A673 (cell line): ENCODE measurements around the gene LRP8. TPM values are rescaled to one million over a fixed set of nuclear protein-coding genes. Genes with fewer than 3 reads are reported as not detected.
A peak's percentile ranks its signal among the peaks of the same experiment; 100 is the strongest.

Source experiments
- BruUV-seq: library from RNA; stranded (reverse); fragments of 400-500 nt; replicated peaks from 2 replicates; lab custom pipeline; 2021; lab: Mats Ljungman, UMichigan
- CTCF ChIA-PET: fragments of 300-600 bp; sonication (Branson Sonifier 250); formaldehyde crosslinking; loops from one replicate; lab custom pipeline; 2022; ENCODE audit warnings: antibody characterized with exemption; lab: Charles Lee
- POLR2A ChIA-PET: fragments of 300-600 bp; sonication (Branson Sonifier 250); formaldehyde crosslinking; loops from one replicate; lab custom pipeline; 2022; ENCODE audit warnings: antibody characterized with exemption; ENCODE audit not compliant: low non-redundant PET; lab: Charles Lee
- DNase-seq: peaks from one replicate; pipeline ENCODE4 v3.0.0-alpha.2; 2015; ENCODE audit warnings: low spot score
- H3K27ac ChIP-seq: fragments of 200-600 bp; sonication (generic); 2 replicates; pipeline ENCODE4 v1.5.1; 2016; ENCODE audit warnings: mixed run types, low read depth, mild to moderate bottlenecking, mixed read lengths, antibody characterized with exemption, low read length; ENCODE audit not compliant: poor library complexity, severe bottlenecking
- H3K27me3 ChIP-seq: fragments of 200-600 bp; sonication (generic); replicated peaks from 2 replicates; pipeline ENCODE4 v1.6.1; 2017; ENCODE audit warnings: mixed run types, low read depth, mild to moderate bottlenecking, mixed read lengths, antibody characterized with exemption, low read length; ENCODE audit not compliant: insufficient read depth, poor library complexity
- H3K36me3 ChIP-seq: fragments of 200-600 bp; sonication (generic); 2 replicates; pipeline ENCODE4 v1.6.1; 2016; ENCODE audit warnings: mixed run types, mild to moderate bottlenecking, mixed read lengths, antibody characterized with exemption, low read length; ENCODE audit not compliant: insufficient read depth, poor library complexity, severe bottlenecking
- H3K4me1 ChIP-seq: fragments of 200-600 bp; sonication (generic); 2 replicates; pipeline ENCODE4 v1.6.1; 2017; ENCODE audit warnings: mixed run types, mild to moderate bottlenecking, mixed read lengths, antibody characterized with exemption, low read length; ENCODE audit not compliant: insufficient read depth, poor library complexity, severe bottlenecking
- H3K4me3 ChIP-seq: fragments of 200-600 bp; sonication (generic); 2 replicates; pipeline ENCODE4 v1.5.1; 2016; ENCODE audit warnings: low read depth, mixed run types, mild to moderate bottlenecking, mixed read lengths, low read length; ENCODE audit not compliant: poor library complexity, severe bottlenecking
- H3K9me3 ChIP-seq: fragments of 200-600 bp; sonication (generic); 2 replicates; pipeline ENCODE4 v1.6.1; 2016; ENCODE audit warnings: mixed run types, low read depth, mild to moderate bottlenecking, mixed read lengths, antibody characterized with exemption, low read length; ENCODE audit not compliant: poor library complexity, severe bottlenecking
- CTCF ChIP-seq: fragments of 300-800, 200-600 bp; sonication (generic); conservative IDR thresholded peaks from 2 replicates; pipeline ENCODE4 v1.5.1; 2017; ENCODE audit warnings: low read depth, mild to moderate bottlenecking, antibody characterized with exemption, low read length, moderate library complexity, mixed read lengths
- EZH2 ChIP-seq: fragments of 200-600 bp; sonication (generic); IDR thresholded peaks from 2 replicates; pipeline ENCODE4 v1.6.1; 2017; ENCODE audit warnings: borderline replicate concordance, low read depth, mild to moderate bottlenecking, mixed read lengths, antibody characterized with exemption, low read length; ENCODE audit not compliant: poor library complexity, severe bottlenecking
- intact Hi-C: fragments of 100-400 bp; cut with micrococcal nuclease; formaldehyde crosslinking; loops from one replicate; pipeline ENCODE4 v1.10.0; 2022; ENCODE audit not compliant: unreplicated experiment
- total RNA-seq: library from RNA; stranded (reverse); gene quantifications from 2 replicates; pipeline ENCODE4 v1.2.3, GENCODE V29; 2021

LRP8 gene
- total RNA-seq, 1 experiment from 2014 or later, result 24.7 TPM

GRCh38 chr1:53327182-53327913, 522 bp downstream of the LRP8 start:
- DNase-seq, result peak; percentile 48
- POLR2A ChIA-PET, result no interaction called here
- peak overlapping the region; percentile 80 for H3K4me3 ChIP-seq
- H3K9me3 ChIP-seq, result no peaks in the 10 kb centered on the region
- peaks cover 9% of the 10 kb centered on the region for H3K4me1 ChIP-seq
- no peaks in the 10 kb centered on the region for H3K36me3 ChIP-seq
- intact Hi-C loops, result no loop called here
- BruUV-seq, result no TSS peak
- CTCF ChIA-PET, result no interaction called here
- no peaks in the 10 kb centered on the region for H3K27me3 ChIP-seq
- H3K27ac ChIP-seq, result peak overlapping the region; percentile 84
- TF ChIP-seq EZH2 (no peak), CTCF (no peak)

GRCh38 chr1:53326598-53327181, 1.2 kb downstream of the LRP8 start:
- DNase-seq, result peak; percentile 30
- POLR2A ChIA-PET, result no interaction called here
- peak overlapping the region; percentile 80 for H3K4me3 ChIP-seq
- no TSS peak for BruUV-seq
- H3K27ac ChIP-seq, result peak overlapping the region; percentile 84
- no peaks in the 10 kb centered on the region for H3K27me3 ChIP-seq
- no peaks in the 10 kb centered on the region for H3K9me3 ChIP-seq
- intact Hi-C loops, result no loop called here
- H3K4me1 ChIP-seq, result peaks cover 9% of the 10 kb centered on the region
- H3K36me3 ChIP-seq, result no peaks in the 10 kb centered on the region
- TF ChIP-seq CTCF, result no peak
- TF ChIP-seq EZH2, result no peak
- CTCF ChIA-PET, result no interaction called here

DNA sequence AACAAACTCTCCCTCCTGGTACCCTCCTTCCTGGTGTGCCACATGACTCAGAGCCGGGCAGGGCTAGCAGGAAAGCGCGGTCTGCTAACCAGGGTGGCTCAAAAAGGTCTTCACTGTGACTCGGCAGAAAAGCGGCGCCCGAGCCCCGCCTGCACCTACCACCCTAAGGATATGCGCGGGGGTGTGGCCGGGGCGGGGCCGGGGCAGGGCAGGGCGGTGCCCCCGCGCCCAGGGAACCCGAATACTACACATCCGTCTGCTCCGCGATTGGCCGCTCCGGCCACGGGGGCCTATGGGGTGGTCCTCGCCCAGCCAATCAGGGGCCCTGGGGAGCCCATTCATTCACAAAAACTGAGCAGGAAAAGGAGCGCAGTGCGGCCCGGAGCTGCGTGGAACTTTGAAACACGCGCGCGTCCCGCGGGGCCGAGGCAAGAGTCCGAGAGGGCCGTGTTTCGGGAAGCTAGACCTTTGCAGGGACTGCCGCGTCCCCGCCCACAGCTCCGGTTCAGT, 1.7 kb downstream of the LRP8 start:
- no peaks in the 10 kb centered on the region for H3K27me3 ChIP-seq
- TF ChIP-seq EZH2 (no peak), CTCF (no peak)
- BruUV-seq, result no TSS peak
- peaks cover 9% of the 10 kb centered on the region for H3K4me1 ChIP-seq
- peak overlapping the region; percentile 80 for H3K4me3 ChIP-seq
- intact Hi-C loops, result no loop called here
- ChIA-PET POLR2A (no interaction called here), CTCF (no interaction called here)
- peak; percentile 93 for DNase-seq
- no peaks in the 10 kb centered on the region for H3K9me3 ChIP-seq
- no peaks in the 10 kb centered on the region for H3K36me3 ChIP-seq
- peak overlapping the region; percentile 84 for H3K27ac ChIP-seq
